Uterus (tissue), 2 donors: Measurements from ENCODE around the gene ADAMTS1.

Source experiments
- POLR2A ChIP-seq, 2 donors: fragments of 450-650 bp; IDR thresholded peaks; one replicate each; pipeline ENCODE4 v1.6.1; 2016; ENCODE audit warnings: antibody characterized with exemption in 2 of 2, mild to moderate bottlenecking in 1 of 2, moderate library complexity in 1 of 2
- TF ChIP-seq, protein P1 (sequence below), 4 experiments: fragments of 200-600 bp in 2 of 4; fragments of 450-650 bp in 2 of 4; sonication (generic) in 2 of 4; IDR thresholded peaks; one replicate each; pipeline ENCODE4 v1.5.1; 2016 to 2019; ENCODE audit warnings: antibody characterized with exemption in 4 of 4, mild to moderate bottlenecking in 2 of 4, moderate library complexity in 1 of 4

DNA sequence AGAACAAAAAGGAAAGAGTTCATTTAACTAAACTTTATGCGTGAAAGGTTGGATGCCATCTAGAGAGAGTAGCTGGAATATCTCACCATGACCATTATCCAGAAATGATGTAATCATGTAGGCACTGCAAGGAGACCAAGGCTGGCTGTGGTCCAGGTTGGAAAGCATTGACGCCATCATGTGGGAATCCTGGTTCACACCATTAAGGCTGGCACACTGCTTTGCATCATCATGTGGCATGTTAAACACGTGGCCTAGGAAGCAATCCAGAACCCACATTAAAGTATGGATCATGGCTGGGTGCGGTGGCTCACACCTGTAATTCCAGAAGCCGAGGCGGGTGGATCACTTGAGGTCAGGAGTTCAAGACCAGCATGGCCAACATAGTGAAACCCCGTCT, 4.3 kb downstream of the ADAMTS1 start:
- no peak for TF ChIP-seq POLR2A (IDR thresholded peaks at IDR 0.05)
- TF ChIP-seq, protein P1, sequence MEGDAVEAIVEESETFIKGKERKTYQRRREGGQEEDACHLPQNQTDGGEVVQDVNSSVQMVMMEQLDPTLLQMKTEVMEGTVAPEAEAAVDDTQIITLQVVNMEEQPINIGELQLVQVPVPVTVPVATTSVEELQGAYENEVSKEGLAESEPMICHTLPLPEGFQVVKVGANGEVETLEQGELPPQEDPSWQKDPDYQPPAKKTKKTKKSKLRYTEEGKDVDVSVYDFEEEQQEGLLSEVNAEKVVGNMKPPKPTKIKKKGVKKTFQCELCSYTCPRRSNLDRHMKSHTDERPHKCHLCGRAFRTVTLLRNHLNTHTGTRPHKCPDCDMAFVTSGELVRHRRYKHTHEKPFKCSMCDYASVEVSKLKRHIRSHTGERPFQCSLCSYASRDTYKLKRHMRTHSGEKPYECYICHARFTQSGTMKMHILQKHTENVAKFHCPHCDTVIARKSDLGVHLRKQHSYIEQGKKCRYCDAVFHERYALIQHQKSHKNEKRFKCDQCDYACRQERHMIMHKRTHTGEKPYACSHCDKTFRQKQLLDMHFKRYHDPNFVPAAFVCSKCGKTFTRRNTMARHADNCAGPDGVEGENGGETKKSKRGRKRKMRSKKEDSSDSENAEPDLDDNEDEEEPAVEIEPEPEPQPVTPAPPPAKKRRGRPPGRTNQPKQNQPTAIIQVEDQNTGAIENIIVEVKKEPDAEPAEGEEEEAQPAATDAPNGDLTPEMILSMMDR (IDR thresholded peaks at IDR 0.05) = peak in 1 of 4 experiments; percentile 3
